Ovary (tissue), 9 donors: ENCODE results near the gene SLC29A3. TPM values are rescaled to one million over a fixed set of nuclear protein-coding genes. Genes with fewer than 3 reads are reported as not detected.

Source experiments
- DNase-seq, 5 donors: peaks; one replicate each; pipeline ENCODE4 v3.0.0-alpha.2; 2019 to 2020
- H3K27ac ChIP-seq, 2 donors: fragments of 200-600 bp; one replicate each; pipeline versions ENCODE4 v1.5.1 to v1.8.0; 2019 to 2022
- H3K27me3 ChIP-seq: fragments of 200-600 bp; one replicate; pipeline ENCODE4 v1.8.0; 2022
- H3K36me3 ChIP-seq: fragments of 200-600 bp; sonication (generic); one replicate; pipeline ENCODE4 v1.5.1; 2019
- H3K4me1 ChIP-seq: one replicate; pipeline ENCODE4 v1.8.1; 2013; ENCODE audit warnings: mild to moderate bottlenecking, moderate library complexity; ENCODE audit not compliant: insufficient read depth
- H3K4me3 ChIP-seq: fragments of 200-600 bp; sonication (generic); one replicate; pipeline ENCODE4 v1.5.1; 2017
- H3K9me3 ChIP-seq, 2 donors: fragments of 200-600 bp in 1 of 2; sonication (generic) in 1 of 2; one replicate each; pipeline versions ENCODE4 v1.5.1 to v1.8.1; 2013 to 2019; ENCODE audit warnings: mild to moderate bottlenecking in 1 of 2, moderate library complexity in 1 of 2
- CTCF ChIP-seq, 3 donors: fragments of 450-650 bp in 2 of 3; fragments of 200-600 bp in 1 of 3; IDR thresholded peaks; one replicate each; pipeline versions ENCODE4 v1.5.1 to v1.8.0; 2016 to 2022; ENCODE audit warnings: antibody characterized with exemption in 3 of 3, mild to moderate bottlenecking in 1 of 3
- EP300 ChIP-seq: sonication (generic); formaldehyde crosslinking; IDR thresholded peaks from one replicate; pipeline ENCODE4 v1.6.1; 2017; ENCODE audit warnings: antibody characterized with exemption
- POLR2A ChIP-seq: fragments of 450-650 bp; IDR thresholded peaks from one replicate; pipeline ENCODE4 v1.6.1; 2017; ENCODE audit warnings: antibody characterized with exemption, mild to moderate bottlenecking, moderate library complexity
- WGBS, 3 donors: extraction: QIAGEN DNeasy Blood & Tissue Kit in 1 of 3; methylation state at CpG; one replicate each; pipeline versions ENCODE4 v1.1.5 to v1.1.7; 2013 to 2017; 5-methylcytosine and 5-hydroxymethylcytosine counted together
- intact Hi-C, 4 donors: fragments of 100-400 bp; cut with DNase I; formaldehyde crosslinking; loops; one replicate each; pipeline versions ENCODE4 v1.11.0 to v1.15.1; 2022 to 2023
- polyA plus RNA-seq, 2 donors: library from polyadenylated mRNA; stranded (reverse); fragments of 200-250 nt in 1 of 2; fragments of 350-450 nt in 1 of 2; fragmentation: Illumina TruSeq in 1 of 2; extraction: RNeasy Lipid Tissue Mini Kit (QIAGEN cat#74804) in 1 of 2; gene quantifications; one replicate each; pipeline ENCODE4 v1.2.3, GENCODE V29; 2013 to 2014
- total RNA-seq, 7 donors: library from RNA; depleted of rRNA in 2 of 7; stranded (reverse); fragments of >200 nt in 2 of 7; fragmentation: NEBNext Ultra II Directional in 3 of 7; extraction: Animal tissue kit (Norgen Biotek cat#: 25700) in 3 of 7; gene quantifications; one replicate each; pipeline versions ENCODE4 v1.1.0 to v1.2.4, GENCODE V29; 2016 to 2023
- donor health status: DM: no; HTN: no; CAD: no; lungs with moderate emphysema.
- donor health status: DM: no; HTN: no; CAD: no.
- donor health status: Bipolar disorder and iron deficiency.
- donor health status: DM: yes; HTN: yes; CAD: no.
- donor health status: DM: no; HTN: no; CAD: no.
- donor health status: DM: yes; HTN: yes; CAD: no.

Gene SLC29A3
- total and polyA plus RNA-seq, 9 donors, result 10.1 to 18.3 (median 15.5) TPM

- Histone ChIP-seq H3K9me3 (no peaks in the 10 kb centered on the region), H3K27me3 (no peaks in the 10 kb centered on the region), H3K36me3 (no peaks in the 10 kb centered on the region), H3K27ac (no peak overlapping the region), H3K4me1 (peaks cover 13% of the 10 kb centered on the region), H3K4me3 (no peak overlapping the region)
- intact Hi-C loops, result no loop called here
- no peak for TF ChIP-seq CTCF (IDR thresholded peaks at IDR 0.05)
- no peak for TF ChIP-seq POLR2A
- TF ChIP-seq EP300, result no peak
- no peak for DNase-seq
- WGBS, 3 donors, result 71 to 80% (median 76%) methylated on average over 6 of the region's 6 CpGs
Measured at GRCh38 chr10:71336632-71337031, 17.6 kb downstream of the SLC29A3 start.

- H3K4me3 ChIP-seq, result no peak overlapping the region
- intact Hi-C loops, result no loop called here
- H3K9me3 ChIP-seq, result no peaks in the 10 kb centered on the region
- WGBS, 3 donors, result 92 to 95% (median 94%) methylated on average over 13 of the region's 13 CpGs
- H3K4me1 ChIP-seq, result peaks cover 13% of the 10 kb centered on the region
- H3K27me3 ChIP-seq, result no peaks in the 10 kb centered on the region
- DNase-seq, result no peak
- no peak for TF ChIP-seq EP300
- no peak for TF ChIP-seq CTCF (IDR thresholded peaks at IDR 0.05)
- TF ChIP-seq POLR2A, result no peak
- H3K27ac ChIP-seq, result no peak overlapping the region
- no peaks in the 10 kb centered on the region for H3K36me3 ChIP-seq
Measured at GRCh38 chr10:71337219-71337701, 18.2 kb downstream of the SLC29A3 start.

- Histone ChIP-seq H3K4me3 (no peak overlapping the region), H3K4me1 (peaks cover 4% of the 10 kb centered on the region), H3K27me3 (no peaks in the 10 kb centered on the region), H3K36me3 (no peaks in the 10 kb centered on the region), H3K9me3 (no peaks in the 10 kb centered on the region), H3K27ac (no peak overlapping the region)
- TF ChIP-seq EP300 (no peak), CTCF (IDR thresholded peaks at IDR 0.05) (no peak), POLR2A (no peak)
- WGBS, 3 donors, result 78 to 82% (median 78%) methylated on average over 12 to 13 of the region's 13 CpGs
- intact Hi-C loops, result no loop called here
- no peak for DNase-seq
Measured at GRCh38 chr10:71338728-71339495, 19.9 kb downstream of the SLC29A3 start.

GRCh38 chr10:71339796-71340589 lies 20.9 kb downstream of the SLC29A3 start:
- DNase-seq, result no peak
- Histone ChIP-seq H3K36me3 (no peaks in the 10 kb centered on the region), H3K4me1 (peaks cover 2% of the 10 kb centered on the region), H3K27ac (no peak overlapping the region), H3K4me3 (no peak overlapping the region), H3K9me3 (no peaks in the 10 kb centered on the region), H3K27me3 (no peaks in the 10 kb centered on the region)
- intact Hi-C loops, result no loop called here
- WGBS, 3 donors, result 93 to 96% (median 95%) methylated on average over 10 of the region's 10 CpGs
- TF ChIP-seq CTCF (IDR thresholded peaks at IDR 0.05), result no peak
- no peak for TF ChIP-seq EP300
- TF ChIP-seq POLR2A, result no peak
